Vagina (tissue), 2 donors: Measurements from ENCODE around the gene KCNH8.

Experiments used
- POLR2A ChIP-seq, 2 donors: fragments of 450-650 bp; IDR thresholded peaks; one replicate each; pipeline ENCODE4 v1.6.1; 2017; ENCODE audit warnings: antibody characterized with exemption in 2 of 2, mild to moderate bottlenecking in 2 of 2, moderate library complexity in 2 of 2
- TF ChIP-seq, protein P1 (sequence below), 3 experiments: fragments of 450-650 bp in 2 of 3; fragments of 200-600 bp in 1 of 3; sonication (generic) in 1 of 3; IDR thresholded peaks; one replicate each; pipeline ENCODE4 v1.5.1; 2017 to 2019; ENCODE audit warnings: antibody characterized with exemption in 3 of 3, mild to moderate bottlenecking in 2 of 3, moderate library complexity in 2 of 3

DNA sequence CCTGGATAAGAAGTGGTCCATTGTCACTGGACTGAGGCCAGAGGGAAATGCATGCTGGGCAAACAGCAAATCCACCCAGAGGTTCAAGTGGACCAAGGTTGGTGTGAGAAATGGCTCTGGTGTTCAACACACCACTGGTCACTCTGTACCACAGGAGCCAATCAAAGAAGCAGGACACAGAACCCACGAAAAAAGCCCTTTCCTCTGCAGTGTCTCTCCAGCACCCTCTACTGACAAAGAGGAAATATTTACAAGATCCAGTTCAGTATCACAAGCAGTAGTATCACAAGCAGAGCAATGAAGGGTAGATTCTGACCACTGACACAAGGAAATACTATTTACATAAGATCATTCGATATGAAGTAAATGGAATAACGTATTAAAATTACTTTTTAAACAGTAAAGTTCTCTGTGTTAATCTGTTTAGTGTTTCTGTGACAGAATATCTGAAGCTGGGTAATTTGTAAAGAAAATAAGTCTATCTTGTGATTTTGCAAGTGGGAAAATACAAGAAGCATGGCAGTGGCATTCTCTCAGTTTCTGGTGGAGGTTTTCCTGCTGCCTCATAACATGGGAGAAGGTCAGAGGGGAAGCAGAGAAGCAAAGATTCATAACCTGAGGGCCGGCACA is 395.0 kb downstream of the KCNH8 start:
- no peak for TF ChIP-seq POLR2A (IDR thresholded peaks at IDR 0.05)
- TF ChIP-seq, protein P1, sequence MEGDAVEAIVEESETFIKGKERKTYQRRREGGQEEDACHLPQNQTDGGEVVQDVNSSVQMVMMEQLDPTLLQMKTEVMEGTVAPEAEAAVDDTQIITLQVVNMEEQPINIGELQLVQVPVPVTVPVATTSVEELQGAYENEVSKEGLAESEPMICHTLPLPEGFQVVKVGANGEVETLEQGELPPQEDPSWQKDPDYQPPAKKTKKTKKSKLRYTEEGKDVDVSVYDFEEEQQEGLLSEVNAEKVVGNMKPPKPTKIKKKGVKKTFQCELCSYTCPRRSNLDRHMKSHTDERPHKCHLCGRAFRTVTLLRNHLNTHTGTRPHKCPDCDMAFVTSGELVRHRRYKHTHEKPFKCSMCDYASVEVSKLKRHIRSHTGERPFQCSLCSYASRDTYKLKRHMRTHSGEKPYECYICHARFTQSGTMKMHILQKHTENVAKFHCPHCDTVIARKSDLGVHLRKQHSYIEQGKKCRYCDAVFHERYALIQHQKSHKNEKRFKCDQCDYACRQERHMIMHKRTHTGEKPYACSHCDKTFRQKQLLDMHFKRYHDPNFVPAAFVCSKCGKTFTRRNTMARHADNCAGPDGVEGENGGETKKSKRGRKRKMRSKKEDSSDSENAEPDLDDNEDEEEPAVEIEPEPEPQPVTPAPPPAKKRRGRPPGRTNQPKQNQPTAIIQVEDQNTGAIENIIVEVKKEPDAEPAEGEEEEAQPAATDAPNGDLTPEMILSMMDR (IDR thresholded peaks at IDR 0.05) = no peak
